HG03039 (cell line): ENCODE measurements around the gene ACER3.
"Not testable (repeated sequence)": the region's sequence is repeated elsewhere in the genome, so short reads cannot be mapped to it uniquely, and the experiment has no call there.

Source experiments
- ATAC-seq: cut with Tn5 transposase; IDR thresholded peaks from one replicate; pipeline ENCODE4 v1.9.1; 2021; ENCODE audit warnings: mild to moderate bottlenecking, moderate library complexity; ENCODE audit not compliant: unreplicated experiment

Gene ACER3

DNA sequence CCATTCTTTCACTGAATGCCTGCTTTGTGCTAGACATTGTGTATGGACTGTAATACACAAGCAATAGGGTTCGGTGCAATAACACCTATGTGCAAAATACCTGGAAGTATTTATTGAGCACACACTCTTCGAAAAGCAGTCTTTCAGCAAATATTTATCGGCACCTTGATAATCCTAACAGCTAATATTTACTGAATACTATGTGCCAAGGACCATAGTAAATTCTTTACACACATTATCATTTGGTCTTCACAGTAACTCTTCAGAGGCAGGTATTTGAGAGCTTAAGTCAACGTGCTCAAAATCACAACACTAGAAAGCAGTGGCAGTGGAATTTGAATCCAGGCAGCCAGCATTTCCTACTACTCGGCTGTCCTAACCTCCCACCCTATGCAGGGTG lies 175.7 kb downstream of the ACER3 start:
- ATAC-seq: no peak

DNA sequence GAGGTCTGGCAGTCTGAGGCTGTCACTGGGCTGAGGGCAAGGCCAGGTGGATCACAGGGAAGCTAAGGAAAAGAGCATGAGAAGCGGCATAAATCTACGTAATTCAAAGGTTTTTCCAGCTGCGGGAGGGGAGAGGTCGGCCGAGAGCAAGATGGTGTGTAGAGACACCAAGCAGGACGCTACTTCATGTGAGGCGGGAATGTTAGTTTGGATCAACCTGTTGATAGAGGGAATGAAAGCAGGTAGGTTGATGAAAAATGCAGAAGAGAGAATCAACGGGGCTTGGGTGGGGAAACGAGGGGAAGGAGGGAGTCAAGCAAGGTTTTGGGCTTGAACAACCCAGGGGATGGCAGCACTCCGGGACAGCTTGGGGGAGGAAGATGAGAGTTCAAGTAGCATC lies 176.3 kb downstream of the ACER3 start:
- no peak for ATAC-seq

DNA sequence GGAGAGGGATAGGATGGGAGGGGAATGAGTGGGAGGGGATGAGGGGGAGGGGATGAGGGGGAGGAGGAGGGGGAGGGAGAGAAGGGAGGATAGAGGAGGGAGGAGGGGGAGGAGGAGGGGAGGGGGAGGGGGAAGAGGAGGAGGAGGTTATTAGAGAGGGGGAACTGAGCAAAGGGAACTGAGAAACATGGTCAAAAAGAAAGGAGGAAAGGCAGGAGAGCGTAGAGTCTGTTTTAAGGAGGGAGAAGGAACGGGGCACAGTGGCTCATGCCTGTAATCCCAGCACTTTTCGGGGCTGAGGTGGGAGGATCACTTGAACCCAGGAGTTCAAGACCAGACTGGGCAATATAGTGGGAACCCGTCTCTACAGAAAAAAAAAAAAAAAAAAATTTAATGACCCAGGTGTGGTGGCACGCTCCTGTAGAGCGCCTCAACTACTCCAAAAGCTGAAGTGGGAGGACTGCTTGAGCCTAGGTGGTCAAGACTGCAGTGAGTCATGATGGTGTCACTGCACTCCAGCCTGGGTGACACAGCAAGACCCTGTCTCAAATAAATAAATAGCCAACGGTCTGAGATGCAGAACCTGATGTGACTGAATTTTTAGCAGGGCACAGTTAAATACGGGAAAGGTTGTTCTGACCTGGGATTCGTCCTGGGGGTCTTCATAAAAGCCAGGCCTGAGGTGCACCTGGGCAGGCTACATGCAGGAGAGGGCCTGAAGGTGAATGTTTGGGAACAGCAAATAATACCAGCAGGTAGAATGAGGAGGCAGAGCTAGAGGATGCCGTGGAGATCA lies 177.5 kb downstream of the ACER3 start:
- no peak for ATAC-seq

DNA sequence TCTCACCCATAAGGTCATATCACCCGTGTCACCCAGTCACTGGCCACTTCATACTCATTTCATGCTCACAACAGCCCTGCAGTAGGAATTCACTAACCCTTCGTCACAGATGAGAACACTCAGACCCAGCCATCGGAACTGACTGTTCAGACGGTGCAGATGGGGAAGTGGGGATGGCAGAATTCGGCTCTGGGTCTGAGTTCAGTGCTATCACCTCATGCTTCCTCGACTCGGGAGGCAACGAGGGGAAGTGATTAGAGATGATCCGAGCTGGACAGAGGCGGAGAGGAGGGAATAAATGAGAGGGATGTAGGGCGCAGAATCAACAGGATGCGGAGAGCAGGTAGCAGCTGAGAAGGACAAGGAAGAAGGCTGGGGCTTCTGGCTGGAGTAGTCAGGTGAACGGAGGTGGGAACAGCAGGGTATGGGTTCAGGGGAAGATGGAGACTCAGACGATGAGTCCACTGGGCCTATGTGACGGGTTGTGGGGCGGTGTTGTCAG lies 178.2 kb downstream of the ACER3 start:
- no peak for ATAC-seq

DNA sequence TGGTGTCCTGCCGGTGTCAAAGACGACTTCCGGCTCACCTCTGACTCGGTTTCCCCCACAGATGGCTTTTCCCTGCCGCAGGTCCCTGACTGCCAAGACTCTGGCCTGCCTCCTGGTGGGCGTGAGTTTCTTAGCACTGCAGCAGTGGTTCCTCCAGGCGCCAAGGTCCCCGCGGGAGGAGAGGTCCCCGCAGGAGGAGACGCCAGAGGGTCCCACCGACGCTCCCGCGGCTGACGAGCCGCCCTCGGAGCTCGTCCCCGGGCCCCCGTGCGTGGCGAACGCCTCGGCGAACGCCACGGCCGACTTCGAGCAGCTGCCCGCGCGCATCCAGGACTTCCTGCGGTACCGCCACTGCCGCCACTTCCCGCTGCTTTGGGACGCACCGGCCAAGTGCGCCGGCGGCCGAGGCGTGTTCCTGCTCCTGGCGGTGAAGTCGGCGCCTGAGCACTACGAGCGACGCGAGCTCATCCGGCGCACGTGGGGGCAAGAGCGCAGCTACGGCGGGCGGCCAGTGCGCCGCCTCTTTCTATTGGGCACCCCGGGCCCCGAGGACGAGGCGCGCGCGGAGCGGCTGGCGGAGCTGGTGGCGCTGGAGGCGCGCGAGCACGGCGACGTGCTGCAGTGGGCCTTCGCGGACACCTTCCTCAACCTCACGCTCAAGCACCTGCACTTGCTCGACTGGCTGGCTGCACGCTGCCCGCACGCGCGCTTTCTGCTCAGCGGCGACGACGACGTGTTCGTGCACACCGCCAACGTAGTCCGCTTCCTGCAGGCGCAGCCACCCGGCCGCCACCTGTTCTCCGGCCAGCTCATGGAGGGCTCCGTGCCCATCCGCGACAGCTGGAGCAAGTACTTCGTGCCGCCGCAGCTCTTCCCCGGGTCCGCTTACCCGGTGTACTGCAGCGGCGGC lies 179.0 kb downstream of the ACER3 start:
- no peak for ATAC-seq

DNA sequence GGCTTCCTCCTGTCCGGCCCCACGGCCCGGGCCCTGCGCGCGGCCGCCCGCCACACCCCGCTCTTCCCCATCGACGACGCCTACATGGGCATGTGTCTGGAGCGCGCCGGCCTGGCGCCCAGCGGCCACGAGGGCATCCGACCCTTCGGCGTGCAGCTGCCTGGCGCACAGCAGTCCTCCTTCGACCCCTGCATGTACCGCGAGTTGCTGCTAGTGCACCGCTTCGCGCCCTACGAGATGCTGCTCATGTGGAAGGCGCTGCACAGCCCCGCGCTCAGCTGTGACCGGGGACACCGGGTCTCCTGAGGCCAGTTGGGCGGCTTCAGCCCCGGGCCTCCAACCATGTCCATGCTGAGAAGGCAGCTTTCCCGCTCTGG lies 179.7 kb downstream of the ACER3 start:
- ATAC-seq: no peak

DNA sequence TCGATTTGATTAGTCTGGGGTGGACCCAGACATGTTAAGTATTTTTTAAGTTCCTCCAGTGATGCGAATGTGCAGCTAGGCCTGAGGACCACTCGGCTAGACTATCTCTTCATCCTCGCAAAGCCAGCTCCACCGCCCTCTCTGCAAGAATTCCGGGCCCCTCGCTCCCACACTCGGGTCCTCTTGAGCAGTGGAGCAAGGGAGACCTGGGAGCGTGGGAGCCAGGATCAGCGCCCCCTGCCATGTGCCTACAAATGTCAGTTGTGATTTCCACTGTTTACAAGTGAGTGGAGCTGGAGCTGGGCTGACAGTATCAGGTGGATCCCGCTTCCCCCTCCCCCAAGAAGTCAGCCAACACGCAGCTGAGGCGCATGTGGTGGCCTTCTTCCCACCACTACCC lies 180.2 kb downstream of the ACER3 start:
- no peak for ATAC-seq

DNA sequence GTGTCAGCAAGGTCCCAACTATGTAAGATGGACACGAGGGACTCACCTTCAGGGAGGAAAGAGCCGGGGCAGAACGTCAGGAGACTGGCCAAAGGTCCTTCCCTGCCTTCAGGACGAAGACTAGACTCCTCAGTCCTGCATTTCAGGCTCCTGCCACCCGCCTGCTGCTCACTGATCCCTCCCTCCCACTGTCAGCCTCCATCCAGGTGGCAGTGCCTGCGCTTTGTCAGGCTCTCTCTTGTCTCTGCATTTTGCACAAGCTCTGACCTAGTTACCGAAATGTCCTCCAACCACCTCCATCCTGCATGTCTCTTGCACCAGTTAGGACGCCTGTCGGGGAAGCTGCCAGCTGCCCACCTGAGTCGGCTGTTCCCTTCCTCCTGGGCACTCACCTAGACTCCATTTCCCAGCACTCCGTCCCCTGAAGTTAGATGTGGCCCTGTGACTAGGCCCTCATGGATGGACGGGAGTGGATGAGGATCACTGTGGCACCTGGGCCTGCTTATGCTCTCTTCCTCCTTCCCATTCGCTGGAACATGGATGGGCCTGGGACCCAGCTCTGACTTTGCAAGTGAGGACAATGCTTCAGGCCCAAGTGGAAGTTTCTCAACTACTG lies 181.5 kb downstream of the ACER3 start:
- ATAC-seq: no peak

DNA sequence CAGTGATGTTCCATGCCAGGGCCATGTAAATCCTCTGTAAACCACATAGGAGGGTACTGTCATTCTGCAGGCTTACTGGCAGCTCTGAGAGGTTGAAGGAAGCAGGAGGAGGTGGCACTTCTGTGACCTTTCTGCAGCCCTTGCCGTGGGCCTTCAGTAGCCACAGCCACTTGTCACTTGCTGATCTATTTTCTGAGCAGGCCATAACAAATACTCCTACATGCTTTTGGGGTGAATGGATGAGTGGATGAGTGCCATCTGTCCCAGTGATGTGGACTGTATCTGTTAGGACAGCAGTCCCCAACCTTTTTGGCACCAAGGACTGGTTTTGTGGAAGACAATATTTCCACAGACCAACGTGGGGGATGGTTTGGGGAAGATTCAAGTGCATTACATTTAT lies 183.6 kb downstream of the ACER3 start:
- no peak for ATAC-seq

DNA sequence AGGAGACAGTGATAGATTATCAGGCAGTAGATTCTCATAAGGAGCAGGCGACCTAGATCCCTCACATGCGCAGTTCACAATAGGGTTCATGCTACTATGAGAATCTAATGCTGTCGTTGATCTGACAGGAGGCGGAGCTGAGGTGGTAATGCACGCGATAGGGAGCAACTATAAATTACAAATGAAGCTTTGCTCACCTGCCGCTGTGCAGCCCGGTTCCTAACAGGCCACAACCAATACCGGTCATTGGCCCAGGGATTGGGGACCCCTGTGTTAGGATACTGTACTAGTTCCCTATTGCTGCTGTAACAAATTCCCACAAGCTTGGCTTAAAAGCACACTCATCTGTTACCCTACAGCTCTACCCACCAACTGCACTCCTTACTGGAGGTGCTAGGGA lies 184.2 kb downstream of the ACER3 start:
- no peak for ATAC-seq

DNA sequence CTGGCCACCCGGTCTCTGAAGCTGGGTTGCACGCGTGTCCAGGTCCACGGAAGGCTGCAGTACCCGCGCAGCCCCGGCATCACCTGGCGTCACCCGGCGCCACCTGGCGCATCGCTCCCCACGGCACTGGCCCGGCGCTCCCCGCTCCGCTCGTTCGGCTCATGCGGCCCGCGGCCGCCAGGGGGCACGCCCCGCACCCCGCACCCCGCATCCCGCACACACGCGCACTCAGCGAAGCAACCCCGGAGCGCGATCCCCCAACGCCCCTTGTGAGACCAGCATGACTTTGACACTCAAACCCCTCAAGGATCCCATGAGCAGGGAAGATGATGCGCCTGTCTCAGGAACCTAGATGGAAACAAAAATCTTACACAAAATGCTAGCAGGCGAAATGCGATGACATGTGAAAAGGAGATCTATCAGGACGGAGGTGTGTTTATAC lies 185.4 kb downstream of the ACER3 start:
- ATAC-seq: no peak

DNA sequence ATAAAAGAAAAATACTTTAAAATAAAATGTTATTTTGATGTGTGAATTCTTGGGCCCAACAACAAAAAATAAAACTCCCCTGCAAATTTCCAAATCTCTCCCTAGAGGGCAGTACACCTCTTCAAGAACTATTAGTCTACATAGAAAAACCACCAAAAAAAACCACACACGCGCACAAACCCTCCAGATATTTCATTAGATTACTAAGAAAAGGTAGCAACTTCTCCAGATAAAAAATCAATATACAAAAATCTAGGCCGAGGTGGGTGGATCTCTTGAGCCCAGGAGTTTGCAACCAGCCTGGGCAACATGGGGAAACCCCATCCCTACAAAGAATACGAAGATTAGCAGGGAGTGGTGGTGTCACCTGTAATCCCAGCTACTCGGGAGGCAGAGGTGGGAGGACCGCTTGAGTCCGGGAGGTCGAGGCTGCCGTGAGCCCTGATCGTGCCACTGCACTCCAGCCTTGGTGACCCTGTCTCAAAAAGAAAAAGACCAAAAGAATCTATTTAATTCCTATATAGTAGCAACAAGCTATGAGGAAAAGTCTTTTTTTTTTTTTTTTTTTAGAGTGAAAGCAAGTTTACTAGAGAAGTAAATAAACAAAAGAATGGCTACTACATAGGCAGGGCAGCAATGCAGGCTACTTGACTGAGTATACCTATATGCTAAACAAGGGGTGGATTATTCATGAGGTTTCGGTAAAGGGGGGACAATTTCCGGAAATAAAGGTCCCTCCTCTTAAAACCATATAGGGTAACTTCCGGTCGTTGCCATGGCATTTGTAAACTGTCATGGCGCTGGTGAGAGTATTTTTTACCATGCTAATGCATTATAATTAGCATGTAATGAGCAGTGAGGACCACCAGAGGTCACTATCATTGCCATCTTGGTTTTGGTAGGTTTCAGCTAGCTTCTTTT lies 186.5 kb downstream of the ACER3 start:
- peak; percentile 71 for ATAC-seq

DNA sequence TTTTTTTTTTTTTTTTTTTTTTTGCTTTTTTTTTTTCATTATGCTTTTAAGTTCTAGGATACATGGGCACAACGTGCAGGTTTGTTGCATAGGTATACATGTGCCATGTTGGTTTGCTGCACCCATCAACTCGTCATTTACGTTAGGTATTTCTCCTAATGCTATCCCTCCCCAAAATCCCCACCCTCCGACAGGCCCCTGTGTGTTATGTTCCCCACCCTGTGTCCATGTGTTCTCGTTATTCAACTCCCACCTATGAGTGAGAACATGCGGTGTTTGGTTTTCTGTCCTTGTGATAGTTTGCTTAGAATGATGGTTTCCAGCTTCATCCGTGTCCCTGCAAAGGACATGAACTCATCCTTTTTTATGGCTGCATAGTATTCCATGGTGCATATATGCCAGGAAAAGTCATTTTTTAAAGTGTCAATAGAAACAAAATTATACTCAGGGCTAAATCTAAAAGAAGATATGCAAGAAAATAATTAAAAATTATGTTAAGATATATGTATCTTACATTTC lies 187.3 kb downstream of the ACER3 start:
- ATAC-seq: not testable (repeated sequence)

DNA sequence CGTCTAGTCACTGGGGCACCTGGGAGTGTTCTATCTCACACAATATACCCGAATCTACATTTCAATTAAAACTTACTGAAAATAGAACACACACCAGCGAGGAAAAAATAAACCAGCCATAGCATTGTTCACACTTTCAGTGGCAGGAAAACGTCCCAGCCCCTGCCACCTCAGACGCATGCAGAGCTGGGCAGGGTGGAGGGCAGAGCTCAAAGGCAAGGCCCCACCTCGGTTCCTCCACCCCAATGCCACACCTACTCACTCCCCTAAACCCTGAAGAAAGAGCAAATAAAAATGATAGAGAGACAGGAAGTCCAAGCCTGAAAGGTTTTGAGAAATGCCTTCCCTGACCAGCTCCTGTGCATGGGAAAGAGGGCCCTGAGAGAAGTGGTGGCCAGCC lies 188.3 kb downstream of the ACER3 start:
- ATAC-seq: no peak

DNA sequence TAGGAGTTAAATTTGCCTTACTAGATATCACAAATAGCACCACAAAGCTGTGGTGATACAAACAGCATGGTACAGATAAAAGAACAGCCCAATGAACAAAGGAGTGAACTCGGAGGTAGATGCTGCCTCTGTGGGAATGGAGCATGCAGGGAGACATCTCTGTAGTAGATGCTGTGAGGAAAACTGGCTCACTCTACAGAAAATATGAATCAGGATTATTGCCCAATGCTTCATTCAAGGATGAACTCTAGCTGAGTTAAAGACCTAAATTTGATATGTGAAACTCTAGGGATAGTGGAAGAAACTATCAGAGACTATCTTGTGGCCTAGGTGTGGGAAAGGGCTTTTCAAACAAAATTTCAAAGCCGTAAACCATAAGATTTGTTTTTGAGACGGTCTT lies 190.8 kb downstream of the ACER3 start:
- no peak for ATAC-seq

DNA sequence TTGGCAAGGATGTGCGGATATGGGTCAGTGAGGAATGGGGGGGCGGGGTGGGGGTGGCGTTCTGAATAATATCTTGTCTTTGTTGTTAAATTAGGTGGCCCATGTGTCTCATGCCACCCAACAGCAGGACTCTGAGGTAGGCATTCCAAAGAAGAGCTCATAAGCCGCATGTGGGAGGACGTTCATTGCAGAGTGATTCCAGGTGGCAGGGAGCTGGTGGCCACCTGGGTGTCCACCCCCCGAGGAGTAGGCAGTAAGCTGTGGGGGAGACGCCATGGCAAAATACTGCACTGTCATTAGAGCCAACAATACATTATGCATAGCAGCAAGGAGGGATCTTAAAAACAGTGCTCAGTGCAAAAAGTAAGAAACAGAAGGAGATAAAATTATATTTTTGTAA lies 191.8 kb downstream of the ACER3 start:
- no peak for ATAC-seq

DNA sequence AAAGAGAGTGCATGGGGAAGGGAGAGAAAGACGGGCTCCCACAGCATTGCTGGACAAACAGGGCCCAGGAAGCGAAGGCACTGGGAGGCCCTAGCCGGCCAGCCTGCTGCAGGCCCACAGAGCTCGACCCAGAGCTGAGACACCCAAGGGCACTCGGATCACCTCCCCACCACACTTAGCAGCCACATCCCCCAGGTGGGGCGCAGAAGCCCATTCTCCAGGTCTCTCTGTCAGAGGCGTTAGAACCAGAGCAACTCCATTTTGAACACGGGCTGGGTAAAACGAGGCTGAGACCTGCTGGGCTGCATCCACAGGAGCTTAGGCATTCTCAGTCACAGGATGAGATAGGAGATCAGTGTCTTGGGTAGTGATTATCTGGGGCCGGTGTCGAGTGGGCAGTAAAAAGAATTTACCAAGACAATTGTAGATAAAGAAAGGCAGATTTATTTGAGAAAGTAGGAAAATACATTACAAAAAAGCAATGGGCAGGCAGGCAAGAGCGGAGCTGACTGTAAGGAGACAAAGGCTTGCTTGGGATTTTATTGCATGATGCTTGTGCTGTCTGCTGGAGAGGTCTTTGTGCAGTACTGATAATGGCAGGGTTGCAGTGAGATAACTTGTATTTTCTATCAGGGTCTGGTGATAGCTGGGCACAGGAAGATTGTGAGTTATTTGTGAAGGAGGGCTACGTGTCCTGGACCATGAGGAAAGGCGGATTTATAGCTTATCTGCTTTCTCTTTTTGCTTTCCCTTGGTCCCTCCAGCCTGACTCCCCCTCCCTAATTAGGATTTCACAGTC lies 192.7 kb downstream of the ACER3 start:
- ATAC-seq: no peak

DNA sequence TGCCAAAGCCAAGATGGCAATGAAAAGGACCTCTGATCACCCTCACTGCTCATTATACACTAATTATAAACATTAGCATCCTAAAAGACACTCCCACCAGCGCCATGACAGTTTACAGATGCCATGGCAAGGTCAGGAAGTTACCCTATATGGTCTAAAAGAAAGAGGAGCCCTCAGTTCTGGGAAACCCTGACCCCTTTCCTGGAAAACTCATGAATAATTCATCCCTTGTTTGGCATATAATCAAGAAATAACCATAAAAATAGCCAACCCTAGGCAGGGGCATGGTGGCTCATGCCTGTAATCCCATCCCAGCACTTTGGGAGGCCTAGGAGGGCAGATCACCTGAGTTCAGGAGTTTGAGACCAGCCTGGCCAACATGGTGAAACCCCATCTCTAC lies 193.4 kb downstream of the ACER3 start:
- ATAC-seq: no peak

DNA sequence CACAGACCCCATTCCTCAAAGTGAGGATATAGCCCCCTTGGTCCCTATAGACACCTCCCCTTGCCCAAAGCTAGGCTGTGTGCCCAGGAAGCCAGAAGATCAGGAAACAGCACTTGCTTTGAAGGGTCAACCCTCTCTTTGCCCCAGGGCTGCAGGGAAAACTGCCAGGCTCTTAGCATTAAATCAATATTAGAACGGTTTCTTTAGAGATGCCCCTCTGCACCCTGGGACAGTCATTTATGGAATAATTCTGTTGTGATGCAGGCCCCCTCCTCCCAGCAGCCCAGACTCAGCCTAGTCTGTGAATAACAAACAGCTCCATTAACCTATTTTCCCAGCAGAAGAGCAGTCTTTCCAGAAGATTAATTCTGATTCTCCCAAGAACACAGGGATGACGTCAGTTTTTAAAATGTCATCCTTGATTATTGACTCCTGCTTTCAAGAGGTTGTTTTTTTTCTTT lies 194.4 kb downstream of the ACER3 start:
- ATAC-seq: no peak
